OCI-LY3 (cell line): ENCODE measurements around the gene FGD2.

Experiments
- H2AFZ ChIP-seq: fragments of 200-600, 300-600 bp; shearing (Covaris generic); 2 replicates; pipeline ENCODE4 v1.6.0; 2014; ENCODE audit warnings: antibody characterized with exemption, low read depth, low read length
- H3K27ac ChIP-seq: fragments of 200-600, 300-600 bp; sonication (generic); 2 replicates; pipeline ENCODE4 v1.5.1; 2014; ENCODE audit warnings: mild to moderate bottlenecking, low read length, moderate library complexity, mixed read lengths
- H3K27me3 ChIP-seq: fragments of 200-600, 300-600 bp; sonication (generic); 2 replicates; pipeline ENCODE4 v1.6.1; 2014; ENCODE audit warnings: low read depth, low read length, mixed read lengths
- H3K36me3 ChIP-seq: fragments of 200-600, 300-600 bp; sonication (generic); replicated peaks from 2 replicates; pipeline ENCODE3; 2014; ENCODE audit warnings: low read depth, low read length, mixed read lengths
- H3K4me1 ChIP-seq: fragments of 300-600, 200-600 bp; sonication (generic); 2 replicates; pipeline ENCODE4 v1.6.1; 2014; ENCODE audit warnings: low read length, mixed read lengths
- H3K4me2 ChIP-seq: fragments of 200-600, 300-600 bp; sonication (generic); 2 replicates; pipeline ENCODE4 v1.6.1; 2014; ENCODE audit warnings: low read length, mixed read lengths
- H3K4me3 ChIP-seq: fragments of 300-600, 200-600 bp; sonication (generic); 2 replicates; pipeline ENCODE4 v1.5.1; 2014; ENCODE audit warnings: antibody characterized with exemption, mild to moderate bottlenecking, low read length, moderate library complexity
- H3K79me2 ChIP-seq: fragments of 300-600, 200-600 bp; shearing (Covaris generic); 2 replicates; pipeline ENCODE4 v1.6.1; 2014; ENCODE audit warnings: mild to moderate bottlenecking, low read length, mixed read lengths
- H3K9ac ChIP-seq: fragments of 300-600, 200-600 bp; shearing (Covaris generic); 2 replicates; pipeline ENCODE4 v1.6.0; 2014; ENCODE audit warnings: mild to moderate bottlenecking, low read length, moderate library complexity
- H3K9me3 ChIP-seq: fragments of 200-600, 300-600 bp; shearing (Covaris generic); 2 replicates; pipeline ENCODE4 v1.6.1; 2014; ENCODE audit warnings: low read length, mixed read lengths; ENCODE audit not compliant: insufficient read depth
- H4K20me1 ChIP-seq: fragments of 200-600, 300-600 bp; sonication (generic); 2 replicates; pipeline ENCODE4 v1.6.1; 2016; ENCODE audit warnings: low read length, mixed read lengths; ENCODE audit not compliant: insufficient read depth
- EZH2phosphoT487 ChIP-seq: fragments of 200-600 bp; shearing (Covaris generic); IDR thresholded peaks from 2 replicates; pipeline ENCODE4 v1.6.1; 2018; ENCODE audit warnings: antibody characterized with exemption, mixed run types, low read depth
- TF ChIP-seq, protein P1 (sequence below): fragments of 200-600, 300-600 bp; sonication (generic); IDR thresholded peaks from 2 replicates; pipeline ENCODE4 v1.5.1; 2014; ENCODE audit warnings: antibody characterized with exemption, low read length, low read depth

Gene FGD2

DNA sequence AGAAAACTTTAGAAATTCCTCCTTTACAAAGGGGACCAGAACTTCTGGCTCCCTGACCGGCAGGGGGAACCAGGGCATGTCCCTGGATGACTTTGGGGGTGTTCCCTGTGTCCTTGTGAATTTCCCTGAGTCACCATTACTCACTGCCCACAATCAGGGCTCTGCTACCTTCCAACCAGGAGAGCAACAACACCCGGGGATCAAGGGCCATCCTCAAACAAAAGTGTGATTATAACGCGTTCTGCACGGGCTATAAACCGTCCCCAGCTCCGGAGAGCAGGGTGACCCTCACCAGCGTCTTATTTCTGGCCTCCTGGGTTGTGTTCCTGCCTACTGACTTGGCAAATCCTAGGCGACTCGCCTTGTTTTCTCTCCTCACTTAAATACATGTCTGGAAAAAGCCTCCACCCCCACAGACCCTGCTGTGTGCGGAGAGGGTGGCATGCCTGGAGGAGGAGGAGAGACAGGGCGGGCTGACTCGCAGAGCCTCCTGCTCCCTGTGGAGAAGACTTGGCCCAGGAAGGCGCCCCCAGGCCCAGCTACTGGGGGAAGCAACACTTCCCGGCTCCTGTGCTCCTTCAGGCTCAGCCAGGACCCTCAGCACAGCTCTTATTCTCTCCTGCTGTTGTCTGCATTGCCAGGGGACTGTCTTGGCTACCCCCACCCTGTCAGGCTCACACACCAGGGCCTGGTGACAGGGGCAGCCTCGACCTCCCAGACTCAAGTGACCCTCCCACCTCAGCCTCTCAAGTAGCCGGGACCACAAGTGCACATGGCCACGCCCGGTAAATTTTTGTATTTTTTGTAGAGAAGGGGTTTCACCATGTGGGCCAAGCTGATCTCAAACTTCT lies 54.1 kb downstream of the FGD2 start:
- Histone ChIP-seq H3K4me3 (no peak overlapping the region), H3K4me1 (peaks cover 52% of the 10 kb centered on the region), H3K9me3 (no peaks in the 10 kb centered on the region), H3K27me3 (no peaks in the 10 kb centered on the region), H3K9ac (no peak overlapping the region; the same call in 1 of the 2 replicates), H3K79me2 (no peaks in the 10 kb centered on the region), H3K4me2 (peak overlapping the region; percentile 8; the same call in 1 of the 2 replicates), H4K20me1 (no peaks in the 10 kb centered on the region), H3K36me3 (no peaks in the 10 kb centered on the region), H2AFZ (no peak overlapping the region), H3K27ac (no peak overlapping the region; the same call in 1 of the 2 replicates)
- TF ChIP-seq EZH2phosphoT487: no peak
- TF ChIP-seq, protein P1, sequence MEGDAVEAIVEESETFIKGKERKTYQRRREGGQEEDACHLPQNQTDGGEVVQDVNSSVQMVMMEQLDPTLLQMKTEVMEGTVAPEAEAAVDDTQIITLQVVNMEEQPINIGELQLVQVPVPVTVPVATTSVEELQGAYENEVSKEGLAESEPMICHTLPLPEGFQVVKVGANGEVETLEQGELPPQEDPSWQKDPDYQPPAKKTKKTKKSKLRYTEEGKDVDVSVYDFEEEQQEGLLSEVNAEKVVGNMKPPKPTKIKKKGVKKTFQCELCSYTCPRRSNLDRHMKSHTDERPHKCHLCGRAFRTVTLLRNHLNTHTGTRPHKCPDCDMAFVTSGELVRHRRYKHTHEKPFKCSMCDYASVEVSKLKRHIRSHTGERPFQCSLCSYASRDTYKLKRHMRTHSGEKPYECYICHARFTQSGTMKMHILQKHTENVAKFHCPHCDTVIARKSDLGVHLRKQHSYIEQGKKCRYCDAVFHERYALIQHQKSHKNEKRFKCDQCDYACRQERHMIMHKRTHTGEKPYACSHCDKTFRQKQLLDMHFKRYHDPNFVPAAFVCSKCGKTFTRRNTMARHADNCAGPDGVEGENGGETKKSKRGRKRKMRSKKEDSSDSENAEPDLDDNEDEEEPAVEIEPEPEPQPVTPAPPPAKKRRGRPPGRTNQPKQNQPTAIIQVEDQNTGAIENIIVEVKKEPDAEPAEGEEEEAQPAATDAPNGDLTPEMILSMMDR: peak; percentile 13; the same call in 1 of the 2 replicates

DNA sequence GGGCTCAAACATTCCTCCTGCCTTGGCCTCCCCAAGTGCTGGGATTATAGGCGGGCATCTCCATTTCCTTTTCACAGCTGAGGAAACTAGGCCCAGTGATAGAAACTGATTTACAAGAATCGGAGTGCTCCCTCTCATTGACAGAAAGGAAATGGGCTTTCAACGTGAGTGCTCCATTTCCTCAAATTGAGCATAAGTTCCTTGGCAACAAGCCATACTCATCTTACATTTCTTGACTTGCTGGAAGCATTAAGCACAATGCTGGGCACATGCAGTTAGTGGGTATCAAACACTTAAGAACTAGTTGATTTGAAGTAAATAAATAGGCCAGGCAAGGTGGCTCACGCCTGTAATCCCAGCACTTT lies 54.7 kb downstream of the FGD2 start:
- peak overlapping the region; percentile 8; the same call in 1 of the 2 replicates for H3K4me2 ChIP-seq
- no peaks in the 10 kb centered on the region for H3K27me3 ChIP-seq
- H3K27ac ChIP-seq: no peak overlapping the region
- no peaks in the 10 kb centered on the region for H3K36me3 ChIP-seq
- H2AFZ ChIP-seq: no peak overlapping the region
- H3K4me3 ChIP-seq: no peak overlapping the region
- no peak overlapping the region; the same call in 1 of the 2 replicates for H3K9ac ChIP-seq
- H3K4me1 ChIP-seq: peaks cover 47% of the 10 kb centered on the region
- H4K20me1 ChIP-seq: no peaks in the 10 kb centered on the region
- no peaks in the 10 kb centered on the region for H3K79me2 ChIP-seq
- no peaks in the 10 kb centered on the region for H3K9me3 ChIP-seq
- TF ChIP-seq, protein P1: no peak
- no peak for TF ChIP-seq EZH2phosphoT487

DNA sequence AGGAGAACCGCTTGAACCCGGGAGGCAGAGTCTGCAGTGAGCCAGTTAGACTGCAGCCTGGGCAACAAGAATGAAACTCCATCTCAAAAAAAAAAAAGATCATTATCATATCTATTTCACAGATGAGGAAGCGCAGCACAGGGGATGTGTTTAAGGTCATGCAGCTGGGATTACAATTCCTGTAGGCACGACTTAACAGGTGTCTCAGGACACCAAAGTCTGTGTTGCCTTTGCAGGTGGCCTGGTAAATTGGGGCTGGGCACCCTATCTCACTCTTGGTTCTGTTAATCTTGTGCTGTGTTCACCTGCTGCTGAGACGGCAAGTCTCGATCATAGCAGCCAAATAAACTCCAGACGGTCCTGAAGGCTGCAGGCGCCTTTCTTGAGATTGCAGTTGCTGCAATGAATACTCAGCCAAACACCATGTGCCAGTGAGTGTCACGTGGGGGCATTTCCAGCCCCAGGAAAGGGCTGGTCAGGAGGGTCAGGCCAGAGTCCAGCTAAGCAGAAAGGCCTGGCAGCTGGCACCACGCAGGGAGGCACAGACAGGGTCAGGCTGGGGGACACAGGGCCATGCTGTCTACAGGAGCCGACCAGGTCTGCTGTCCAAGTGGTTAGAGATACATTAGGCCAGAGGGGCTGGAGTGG lies 55.8 kb downstream of the FGD2 start:
- Histone ChIP-seq H3K36me3 (no peaks in the 10 kb centered on the region), H3K4me3 (no peak overlapping the region), H3K9ac (peak overlapping the region; percentile 36; the same call in 1 of the 2 replicates), H3K27ac (peak overlapping the region; percentile 37), H3K4me2 (peak overlapping the region; percentile 37), H3K4me1 (peaks cover 36% of the 10 kb centered on the region), H2AFZ (peak overlapping the region; percentile 74), H3K9me3 (no peaks in the 10 kb centered on the region), H3K79me2 (no peaks in the 10 kb centered on the region), H4K20me1 (no peaks in the 10 kb centered on the region), H3K27me3 (no peaks in the 10 kb centered on the region)
- TF ChIP-seq, protein P1: no peak
- TF ChIP-seq EZH2phosphoT487: no peak

DNA sequence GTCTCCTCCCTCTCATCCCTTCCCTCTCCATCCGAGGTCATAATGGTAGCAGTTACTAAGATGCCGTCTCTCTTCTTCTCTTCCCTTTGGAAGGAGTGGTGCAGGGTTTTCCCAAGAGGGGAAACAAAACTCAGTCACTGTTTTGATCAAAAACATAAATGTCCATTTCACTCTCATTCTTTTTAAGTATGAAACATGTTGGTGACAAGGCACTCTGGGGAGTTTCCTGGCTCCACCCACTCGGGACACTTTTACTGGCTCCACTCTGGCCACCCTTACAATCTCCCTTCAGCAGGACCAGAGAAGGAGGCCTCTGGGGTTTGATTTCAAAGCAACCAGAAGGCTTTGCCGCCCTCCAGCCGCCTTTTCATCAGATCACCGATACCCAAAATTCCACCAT lies 57.0 kb downstream of the FGD2 start:
- Histone ChIP-seq H4K20me1 (no peaks in the 10 kb centered on the region), H3K4me1 (peaks cover 33% of the 10 kb centered on the region), H2AFZ (no peak overlapping the region), H3K9ac (no peak overlapping the region), H3K79me2 (no peaks in the 10 kb centered on the region), H3K27ac (no peak overlapping the region), H3K36me3 (no peaks in the 10 kb centered on the region), H3K9me3 (no peaks in the 10 kb centered on the region), H3K4me3 (no peak overlapping the region), H3K27me3 (no peaks in the 10 kb centered on the region), H3K4me2 (no peak overlapping the region)
- TF ChIP-seq, protein P1: no peak
- no peak for TF ChIP-seq EZH2phosphoT487
